ENCODE measurements around the gene APLN.

Gene APLN

GRCh38 chrX:129637217-129638109 lies 17.3 kb downstream of the APLN start:
- Histone ChIP-seq H3K27ac (no peak overlapping the region), H3K27me3 (ENCODE audit: insufficient read depth, low read depth, severe bottlenecking) (peaks cover 3% of the 10 kb centered on the region), H3K9me3 (ENCODE audit: severe bottlenecking) (no peaks in the 10 kb centered on the region), H3K36me3 (no peaks in the 10 kb centered on the region), H3K4me3 (ENCODE audit: low read depth, low read length) (no peak overlapping the region)
- peak; percentile 62 for DNase-seq
- peak; percentile 89 for TF ChIP-seq CTCF (IDR thresholded peaks at IDR 0.05; ENCODE audit: low read depth, low read length)

GRCh38 chrX:129636175-129636681 lies 18.5 kb downstream of the APLN start:
- Histone ChIP-seq H3K4me3 (ENCODE audit: low read depth, low read length) (no peak overlapping the region), H3K36me3 (no peaks in the 10 kb centered on the region), H3K27ac (no peak overlapping the region)

GRCh38 chrX:129634541-129634940 lies 20.2 kb downstream of the APLN start:
- H3K9me3 ChIP-seq (ENCODE audit: severe bottlenecking) = no peaks in the 10 kb centered on the region
- TF ChIP-seq CTCF (IDR thresholded peaks at IDR 0.05; ENCODE audit: low read depth, low read length) = no peak
- no peak for DNase-seq
- H3K4me3 ChIP-seq (ENCODE audit: low read depth, low read length) = no peak overlapping the region
- H3K27ac ChIP-seq = no peak overlapping the region
- H3K27me3 ChIP-seq (ENCODE audit: insufficient read depth, low read depth, severe bottlenecking) = peaks cover 6% of the 10 kb centered on the region
- H3K36me3 ChIP-seq = no peaks in the 10 kb centered on the region

More at GRCh38 chrX:129636175-129636681, 18.5 kb downstream of the APLN start:
- no peaks in the 10 kb centered on the region for H3K9me3 ChIP-seq (ENCODE audit: severe bottlenecking)
- DNase-seq = no peak
- no peak for TF ChIP-seq CTCF (IDR thresholded peaks at IDR 0.05; ENCODE audit: low read depth, low read length)
- peaks cover 3% of the 10 kb centered on the region for H3K27me3 ChIP-seq (ENCODE audit: insufficient read depth, low read depth, severe bottlenecking)

DNA sequence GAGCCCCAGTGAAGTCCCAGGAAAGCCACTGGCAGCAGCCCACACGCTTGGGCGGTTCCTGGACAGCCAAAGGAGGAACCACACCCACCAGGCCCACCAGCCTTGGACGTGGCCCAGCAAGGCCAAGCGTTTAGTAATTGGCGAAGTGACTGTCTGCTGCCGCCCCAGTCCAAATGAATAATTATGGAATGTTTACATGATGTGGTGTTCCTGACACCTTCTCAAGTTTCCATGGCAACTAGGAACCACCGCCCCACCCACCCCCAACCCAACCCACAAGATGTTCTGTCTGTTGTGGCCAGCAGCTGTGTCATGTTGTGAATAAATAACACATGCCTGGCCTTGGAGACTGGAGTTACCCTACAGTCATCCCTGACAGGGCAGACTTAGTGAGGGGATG lies 22.3 kb downstream of the APLN start:
- peaks cover 3% of the 10 kb centered on the region for H3K27me3 ChIP-seq (ENCODE audit: insufficient read depth, low read depth, severe bottlenecking)
- no peak for DNase-seq
- H3K4me3 ChIP-seq (ENCODE audit: low read depth, low read length) = no peak overlapping the region
- H3K9me3 ChIP-seq (ENCODE audit: severe bottlenecking) = no peaks in the 10 kb centered on the region
- no peak for TF ChIP-seq CTCF (IDR thresholded peaks at IDR 0.05; ENCODE audit: low read depth, low read length)
- H3K36me3 ChIP-seq = no peaks in the 10 kb centered on the region
- H3K27ac ChIP-seq = no peak overlapping the region

DNA sequence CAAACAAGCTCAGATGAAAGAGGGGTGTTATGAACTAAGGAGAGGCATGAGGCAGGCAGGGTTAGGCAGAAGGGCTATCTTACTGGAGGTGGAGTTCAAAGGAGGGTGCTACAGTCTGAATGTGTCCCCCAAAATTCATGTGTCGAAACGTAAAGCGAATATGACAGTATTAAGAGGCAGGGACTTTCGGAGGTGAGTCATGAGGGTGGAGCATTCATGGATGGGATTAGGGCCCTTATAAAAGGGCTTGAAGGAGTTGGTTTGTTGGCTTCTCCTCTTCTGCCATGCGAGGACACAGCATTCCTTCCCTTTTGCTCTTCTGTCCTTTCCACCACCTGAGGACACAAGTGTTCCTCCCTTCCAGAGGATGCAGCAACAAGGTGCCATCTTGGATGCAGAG lies 22.9 kb downstream of the APLN start:
- H3K36me3 ChIP-seq = no peaks in the 10 kb centered on the region
- no peak overlapping the region for H3K27ac ChIP-seq
- DNase-seq = no peak
- H3K4me3 ChIP-seq (ENCODE audit: low read depth, low read length) = no peak overlapping the region
- H3K27me3 ChIP-seq (ENCODE audit: insufficient read depth, low read depth, severe bottlenecking) = peaks cover 3% of the 10 kb centered on the region
- TF ChIP-seq CTCF (IDR thresholded peaks at IDR 0.05; ENCODE audit: low read depth, low read length) = no peak
- no peaks in the 10 kb centered on the region for H3K9me3 ChIP-seq (ENCODE audit: severe bottlenecking)

Data from WERI-Rb-1 (cell line).